ENCODE results near the gene SLC4A11.

The SLC4A11 gene

DNA sequence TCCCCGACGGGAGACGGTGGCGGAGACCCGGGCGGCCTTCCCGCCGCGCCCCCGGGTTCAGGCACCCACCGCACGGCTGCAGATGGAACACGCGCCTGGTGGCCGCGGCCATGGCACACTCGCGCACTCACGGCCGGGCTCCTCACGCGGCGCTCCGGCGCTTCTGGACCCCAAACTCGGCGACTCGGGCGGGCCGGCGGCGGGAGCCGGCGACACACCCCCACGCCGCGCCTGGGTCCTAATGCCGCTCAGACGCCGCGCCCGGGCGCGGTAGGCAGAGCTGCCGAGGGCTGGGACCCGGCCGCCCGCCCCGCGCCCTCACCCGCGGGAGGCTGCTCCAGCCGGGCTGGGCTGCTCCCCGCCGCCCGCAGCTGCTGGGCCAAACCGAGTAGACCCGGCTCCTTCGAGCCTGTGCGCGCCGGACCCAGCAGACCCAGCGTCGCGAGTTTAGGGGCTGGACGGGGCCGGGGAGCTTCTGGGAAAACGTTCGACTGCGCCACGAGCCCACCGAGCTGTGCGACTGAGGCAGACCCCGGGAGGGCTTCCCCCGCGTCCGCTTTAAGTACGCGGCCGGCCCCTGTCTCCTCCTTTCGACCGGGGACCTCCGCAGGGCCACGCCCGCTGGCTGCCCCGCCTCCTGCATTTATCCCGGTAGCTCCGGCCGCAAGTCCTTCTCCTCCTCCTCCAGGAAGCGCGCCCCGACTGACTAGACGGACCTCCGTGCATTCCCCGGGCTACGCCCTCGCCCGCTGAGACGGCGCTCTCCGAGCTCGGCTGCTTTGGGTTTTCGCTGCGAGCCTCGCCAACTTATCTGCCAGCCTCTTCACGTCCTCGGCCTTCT lies at the start of gene SLC4A11:
Gene SLC4A11 (minus strand): TSS at position 165 of the 841 bp plus-strand sequence. CDS start 53 bp downstream, at position 112.
- Mint-ChIP-seq H3K4me3 (peak within 1 kb of the TSS; percentile 84), H3K36me3 (no peaks in the 10 kb centered on the region), H3K27ac (peak within 1 kb of the TSS; percentile 36), H3K4me1 (peaks cover 13% of the 10 kb centered on the region), H3K27me3 (peaks cover 77% of the 10 kb centered on the region), H3K9me3 (no peaks in the 10 kb centered on the region)
- ATAC-seq: peak; percentile 70

DNA sequence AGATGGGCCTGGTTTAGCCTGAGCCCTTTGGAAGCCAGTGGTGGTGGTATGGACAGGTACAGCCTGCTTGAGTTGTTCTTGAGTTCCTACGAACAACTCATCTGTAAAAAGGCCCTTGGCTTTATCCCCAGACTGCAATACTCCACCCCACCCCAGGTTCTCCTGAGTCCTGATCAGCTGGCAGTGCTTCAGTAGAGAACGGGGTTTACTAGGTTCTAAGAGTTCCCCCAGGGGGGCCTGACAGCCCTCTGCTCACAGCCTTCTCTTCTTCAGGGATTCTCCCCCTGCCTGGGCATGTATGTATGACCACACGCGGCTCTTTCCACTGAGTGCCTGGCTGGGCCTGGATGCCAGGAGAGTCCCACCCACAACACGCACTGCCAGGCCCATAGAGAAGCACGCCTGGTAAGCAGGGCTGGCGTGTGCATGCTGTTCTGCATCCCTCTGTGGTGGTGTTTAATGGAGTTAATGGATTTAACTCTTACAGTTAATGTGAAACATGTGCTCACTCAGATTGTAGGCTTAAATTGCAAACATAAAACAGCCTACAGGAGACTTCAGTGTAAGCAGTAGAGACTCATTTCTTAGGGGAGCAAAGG lies 44.3 kb upstream of the SLC4A11 start:
- Mint-ChIP-seq H3K36me3 (peaks cover 26% of the 10 kb centered on the region), H3K9me3 (no peaks in the 10 kb centered on the region), H3K4me3 (no peak overlapping the region), H3K27ac (no peak overlapping the region), H3K27me3 (no peaks in the 10 kb centered on the region), H3K4me1 (no peaks in the 10 kb centered on the region)
- ATAC-seq: no peak

GRCh38 chr20:3282271-3283221 lies 43.6 kb upstream of the SLC4A11 start:
- Mint-ChIP-seq H3K4me3 (no peak overlapping the region), H3K9me3 (no peaks in the 10 kb centered on the region), H3K4me1 (no peaks in the 10 kb centered on the region), H3K36me3 (peaks cover 33% of the 10 kb centered on the region), H3K27ac (no peak overlapping the region), H3K27me3 (no peaks in the 10 kb centered on the region)
- no peak for ATAC-seq

DNA sequence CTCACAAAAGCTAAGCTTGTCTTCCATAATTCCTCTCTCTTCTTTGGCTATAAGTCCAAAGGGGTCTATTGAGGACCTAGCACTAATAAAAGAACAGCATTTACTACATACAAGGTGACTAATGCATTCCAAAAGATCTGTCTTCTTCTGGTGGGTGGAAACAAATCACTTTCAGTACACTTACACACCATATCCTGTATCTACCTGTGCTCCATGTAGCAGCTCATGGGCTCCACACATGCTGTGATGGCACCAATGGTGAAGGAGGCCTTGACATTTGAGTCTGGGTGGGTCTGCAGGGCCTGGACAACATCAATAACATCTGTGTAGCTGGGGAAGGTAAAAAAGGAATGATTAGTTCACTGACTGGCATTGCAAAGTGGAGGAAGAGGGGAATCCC lies 42.4 kb upstream of the SLC4A11 start:
- peaks cover 39% of the 10 kb centered on the region for H3K36me3 Mint-ChIP-seq
- no peaks in the 10 kb centered on the region for H3K27me3 Mint-ChIP-seq
- no peak for ATAC-seq
- H3K27ac Mint-ChIP-seq: no peak overlapping the region
- no peaks in the 10 kb centered on the region for H3K9me3 Mint-ChIP-seq
- no peaks in the 10 kb centered on the region for H3K4me1 Mint-ChIP-seq
- H3K4me3 Mint-ChIP-seq: no peak overlapping the region

DNA sequence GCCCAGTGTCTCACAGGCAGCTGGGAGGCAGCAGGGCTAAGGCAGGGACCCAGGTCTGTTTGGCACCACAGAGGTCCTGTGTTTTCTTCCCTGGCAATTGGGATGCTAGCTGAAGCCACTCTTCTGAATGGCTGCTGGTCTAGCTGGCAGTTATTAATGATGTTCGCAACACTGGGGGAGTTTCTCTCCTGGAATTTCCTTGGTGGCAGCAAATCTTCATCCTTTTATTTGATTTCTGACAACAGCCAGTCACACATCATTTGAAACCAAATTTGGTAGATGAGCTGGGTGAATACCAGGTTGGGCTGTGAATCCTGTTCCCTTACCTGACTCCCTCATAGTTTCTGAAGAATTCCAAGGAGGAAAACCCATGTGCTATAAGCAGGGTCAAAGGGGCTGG lies 40.8 kb upstream of the SLC4A11 start:
- H3K36me3 Mint-ChIP-seq: peaks cover 39% of the 10 kb centered on the region
- ATAC-seq: no peak
- no peaks in the 10 kb centered on the region for H3K27me3 Mint-ChIP-seq
- H3K4me3 Mint-ChIP-seq: no peak overlapping the region
- H3K9me3 Mint-ChIP-seq: no peaks in the 10 kb centered on the region
- H3K4me1 Mint-ChIP-seq: no peaks in the 10 kb centered on the region
- no peak overlapping the region for H3K27ac Mint-ChIP-seq

DNA sequence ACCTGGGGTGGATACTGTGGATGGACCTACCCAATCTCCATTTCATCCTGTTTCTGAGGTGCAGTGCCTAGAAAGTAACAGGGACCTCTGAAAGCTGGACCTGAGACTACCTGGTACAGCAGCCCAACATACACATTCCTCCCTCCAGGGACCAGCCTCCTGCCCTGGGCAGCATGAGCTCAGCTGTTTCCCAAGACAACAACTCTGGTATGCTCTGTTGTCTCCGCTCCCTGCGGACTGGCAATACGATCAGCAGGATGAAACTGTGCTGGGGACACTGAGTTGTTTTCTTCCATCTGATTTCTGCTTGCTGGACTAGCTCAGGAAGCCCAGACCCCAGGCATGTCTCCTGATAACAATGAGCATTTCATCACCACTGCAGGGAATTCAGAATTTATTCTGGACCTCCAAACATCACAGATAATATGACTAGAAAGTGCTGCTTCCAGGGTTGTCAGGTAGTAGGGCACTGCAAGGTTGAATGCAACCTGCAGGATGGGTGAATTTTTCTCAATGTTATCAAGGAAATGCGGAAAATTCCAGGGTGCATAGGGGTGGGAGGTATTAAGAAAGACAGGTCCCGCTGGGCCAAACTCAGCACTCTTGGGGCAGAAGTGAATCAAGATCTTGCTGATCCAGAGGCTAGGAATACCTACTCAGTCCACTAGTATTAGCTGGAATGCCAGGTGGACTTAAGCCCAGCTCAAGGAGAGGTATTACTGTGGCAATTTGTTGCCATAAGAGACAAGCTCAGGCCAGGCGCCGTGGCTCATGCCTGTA lies 38.9 kb upstream of the SLC4A11 start:
- H3K27ac Mint-ChIP-seq: no peak overlapping the region
- no peak overlapping the region for H3K4me3 Mint-ChIP-seq
- no peak for ATAC-seq
- peaks cover 39% of the 10 kb centered on the region for H3K36me3 Mint-ChIP-seq
- H3K4me1 Mint-ChIP-seq: no peaks in the 10 kb centered on the region
- no peaks in the 10 kb centered on the region for H3K9me3 Mint-ChIP-seq
- H3K27me3 Mint-ChIP-seq: no peaks in the 10 kb centered on the region

GRCh38 chr20:3276680-3277015 lies 37.7 kb upstream of the SLC4A11 start:
- Mint-ChIP-seq H3K27ac (no peak overlapping the region), H3K9me3 (no peaks in the 10 kb centered on the region), H3K36me3 (peaks cover 35% of the 10 kb centered on the region), H3K27me3 (no peaks in the 10 kb centered on the region), H3K4me3 (no peak overlapping the region), H3K4me1 (no peaks in the 10 kb centered on the region)
- ATAC-seq: peak; percentile 12

DNA sequence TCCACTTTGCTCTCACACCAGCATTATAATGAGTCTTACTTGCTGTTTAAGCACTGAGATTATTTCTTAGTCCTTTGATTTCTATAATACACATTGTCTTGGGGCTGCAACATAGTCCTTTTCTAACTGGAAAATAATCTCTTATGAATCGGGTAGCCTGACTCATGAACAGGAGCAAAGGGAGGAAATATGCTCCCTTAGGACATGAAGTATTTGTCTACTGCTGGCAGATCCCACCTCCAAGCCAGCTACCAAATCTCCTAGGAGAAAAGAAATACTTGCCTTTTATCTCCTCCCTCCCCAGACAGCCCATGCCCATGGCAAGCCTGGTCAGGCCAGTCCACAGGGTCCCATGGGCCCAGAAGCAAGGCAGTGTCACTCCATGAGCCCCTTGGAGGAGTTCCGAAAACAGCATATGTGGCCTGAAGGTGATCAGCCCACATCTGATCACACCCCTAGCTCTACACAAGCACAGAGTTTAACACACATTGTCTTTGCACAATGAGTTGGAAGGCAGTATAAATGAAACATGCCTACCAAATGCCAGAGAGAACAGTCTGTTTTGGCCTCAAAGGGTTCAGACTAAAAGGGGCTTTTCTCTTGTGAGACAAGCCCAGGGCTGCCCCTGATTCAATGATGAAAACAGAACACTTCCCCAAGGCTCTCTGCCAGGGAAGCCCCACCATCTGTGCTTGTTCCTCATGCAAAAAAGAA lies 37.1 kb upstream of the SLC4A11 start:
- no peak overlapping the region for H3K27ac Mint-ChIP-seq
- peaks cover 35% of the 10 kb centered on the region for H3K36me3 Mint-ChIP-seq
- H3K9me3 Mint-ChIP-seq: no peaks in the 10 kb centered on the region
- peak; percentile 16 for ATAC-seq
- H3K4me1 Mint-ChIP-seq: no peaks in the 10 kb centered on the region
- H3K27me3 Mint-ChIP-seq: no peaks in the 10 kb centered on the region
- no peak overlapping the region for H3K4me3 Mint-ChIP-seq

DNA sequence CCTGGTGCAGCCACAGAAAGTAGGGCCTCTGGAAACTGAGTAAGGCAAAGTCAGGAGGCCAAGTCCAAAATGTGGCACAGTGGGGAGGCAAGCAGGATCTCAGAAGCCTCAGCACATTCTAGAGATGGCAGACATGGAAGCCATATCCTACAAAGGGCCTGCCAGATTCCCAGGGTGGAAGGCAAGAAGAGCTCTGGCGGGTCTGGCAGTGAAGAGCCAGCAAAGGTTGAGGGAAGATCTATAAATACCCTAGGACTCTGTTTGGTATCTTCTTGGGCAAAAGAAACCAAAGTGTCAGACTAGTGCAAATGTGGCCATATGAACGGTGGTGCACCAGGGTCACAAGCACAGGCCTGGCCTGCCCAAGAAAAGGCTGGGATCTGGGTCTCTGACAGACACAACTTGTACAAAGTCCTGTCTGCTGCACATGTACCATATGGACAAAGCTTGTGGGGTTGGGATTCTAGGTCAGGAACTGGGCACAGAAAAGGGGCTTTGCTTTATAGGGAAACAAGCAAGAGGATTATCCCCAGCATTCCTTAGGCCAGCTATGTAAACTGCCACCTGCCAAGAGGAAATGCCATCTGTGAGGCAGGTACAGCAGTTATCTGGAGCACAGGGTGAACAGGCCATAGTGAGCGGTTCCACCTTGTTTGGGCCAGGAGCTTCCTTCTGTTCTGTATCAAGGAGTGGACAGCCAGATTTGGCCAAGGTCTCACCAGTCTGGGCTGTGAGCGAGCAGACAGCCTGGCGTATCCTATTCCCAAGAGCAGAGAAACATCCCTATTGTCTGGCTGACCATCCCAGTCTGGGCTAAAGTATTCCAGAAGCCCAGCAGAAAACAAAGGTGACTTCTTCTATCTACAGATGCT lies 36.3 kb upstream of the SLC4A11 start:
- Mint-ChIP-seq H3K27ac (no peak overlapping the region), H3K4me1 (no peaks in the 10 kb centered on the region), H3K27me3 (no peaks in the 10 kb centered on the region), H3K4me3 (no peak overlapping the region), H3K9me3 (no peaks in the 10 kb centered on the region), H3K36me3 (peaks cover 42% of the 10 kb centered on the region)
- ATAC-seq: no peak

- ATAC-seq: no peak
- H3K9me3 Mint-ChIP-seq: no peaks in the 10 kb centered on the region
- peaks cover 40% of the 10 kb centered on the region for H3K36me3 Mint-ChIP-seq
- no peak overlapping the region for H3K4me3 Mint-ChIP-seq
- H3K27ac Mint-ChIP-seq: no peak overlapping the region
- H3K4me1 Mint-ChIP-seq: no peaks in the 10 kb centered on the region
- H3K27me3 Mint-ChIP-seq: no peaks in the 10 kb centered on the region
Measured at GRCh38 chr20:3273371-3273770, 34.4 kb upstream of the SLC4A11 start.

DNA sequence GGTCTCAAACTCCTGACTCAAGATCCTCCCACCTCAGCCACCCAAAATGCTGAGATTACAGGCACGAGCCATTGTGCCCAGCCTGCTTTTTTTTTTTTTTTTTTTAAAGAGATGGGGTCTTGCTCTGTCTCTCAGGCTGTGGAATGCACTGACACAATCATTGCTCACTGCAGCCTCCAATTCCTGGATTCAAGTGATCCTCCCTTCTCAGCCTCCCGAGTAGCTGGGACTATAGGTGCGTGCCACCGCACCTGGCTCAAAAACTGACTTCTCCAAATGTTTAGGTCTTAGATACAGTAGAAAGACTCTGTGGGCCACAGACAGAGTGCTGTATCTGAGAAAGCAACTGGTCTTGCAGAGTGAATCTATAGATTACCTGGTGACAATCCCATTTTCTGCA lies 31.1 kb upstream of the SLC4A11 start:
- no peak overlapping the region for H3K27ac Mint-ChIP-seq
- no peak overlapping the region for H3K4me3 Mint-ChIP-seq
- no peak for ATAC-seq
- no peaks in the 10 kb centered on the region for H3K9me3 Mint-ChIP-seq
- H3K27me3 Mint-ChIP-seq: no peaks in the 10 kb centered on the region
- H3K36me3 Mint-ChIP-seq: peaks cover 39% of the 10 kb centered on the region
- H3K4me1 Mint-ChIP-seq: no peaks in the 10 kb centered on the region

DNA sequence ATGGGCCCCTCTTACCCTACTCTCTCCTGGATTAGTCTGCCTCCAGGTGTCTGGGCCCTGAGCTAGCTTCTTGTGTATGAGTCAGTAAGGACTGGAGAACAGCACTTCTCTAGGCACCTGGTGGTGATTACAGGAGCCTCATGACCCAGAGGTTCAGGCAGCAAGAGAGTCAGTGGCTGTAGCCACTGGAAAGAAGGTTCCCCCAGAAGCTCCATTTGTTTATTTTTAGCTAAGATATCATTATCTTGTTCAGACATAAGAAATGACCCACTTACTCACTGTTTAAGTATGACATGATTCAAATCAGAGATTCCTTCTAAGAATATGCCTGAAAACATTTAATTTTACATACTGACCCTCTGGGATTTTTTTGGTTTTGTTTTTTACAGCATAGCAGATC lies 23.6 kb upstream of the SLC4A11 start:
- H3K4me1 Mint-ChIP-seq: no peaks in the 10 kb centered on the region
- no peak overlapping the region for H3K4me3 Mint-ChIP-seq
- ATAC-seq: no peak
- no peaks in the 10 kb centered on the region for H3K27me3 Mint-ChIP-seq
- no peaks in the 10 kb centered on the region for H3K9me3 Mint-ChIP-seq
- peaks cover 52% of the 10 kb centered on the region for H3K36me3 Mint-ChIP-seq
- H3K27ac Mint-ChIP-seq: no peak overlapping the region

DNA sequence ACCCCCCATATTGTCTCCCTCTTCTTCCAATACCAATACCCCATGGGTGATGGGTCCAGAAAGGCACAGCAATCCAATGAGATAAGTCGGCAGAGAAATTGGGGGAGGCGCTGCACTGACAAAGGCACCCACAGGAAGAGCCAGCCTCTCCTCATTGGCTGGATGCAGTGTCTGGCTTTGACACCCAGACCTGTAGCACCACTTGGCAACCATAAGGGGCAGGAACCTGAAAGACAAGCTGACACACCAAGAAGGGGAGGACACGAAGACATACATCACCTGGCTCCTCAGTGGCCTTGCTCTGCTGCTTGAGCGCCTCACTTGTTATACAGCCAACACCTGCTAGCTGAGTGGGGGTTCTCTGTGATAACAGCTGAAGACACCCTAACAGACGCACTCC lies 19.4 kb upstream of the SLC4A11 start:
- H3K4me3 Mint-ChIP-seq: no peak overlapping the region
- no peaks in the 10 kb centered on the region for H3K9me3 Mint-ChIP-seq
- H3K27ac Mint-ChIP-seq: no peak overlapping the region
- H3K27me3 Mint-ChIP-seq: no peaks in the 10 kb centered on the region
- no peaks in the 10 kb centered on the region for H3K4me1 Mint-ChIP-seq
- no peak for ATAC-seq
- H3K36me3 Mint-ChIP-seq: peaks cover 62% of the 10 kb centered on the region

Measured in stimulated activated memory B cell treated with anti-CD40 and anti-IgM and Interleukin-4, amounts not matched to agents 10 μg/mL and 1 μg/mL and 100 μg/mL, for 72 hours (primary cell).